ENCODE results near the gene PIP4P1. TPM values are rescaled to one million over a fixed set of nuclear protein-coding genes. Genes with fewer than 3 reads are reported as not detected.

Gene PIP4P1
- total and polyA plus RNA-seq, 8 donors, result 2.0 to 30.5 (median 22.4) TPM

- Histone ChIP-seq H3K4me3 (no peak overlapping the region), H3K27me3 (peaks cover 0 to 2% (median 0%) of the 10 kb centered on the region in 3 donors), H3K27ac (peak overlapping the region in 2 of 5 donors; percentile 28 to 50), H3K4me1 (peaks cover 1 to 40% (median 16%) of the 10 kb centered on the region in 4 donors), H3K9me3 (no peaks in the 10 kb centered on the region), H3K36me3 (no peaks in the 10 kb centered on the region)
- TF ChIP-seq EP300 (IDR thresholded peaks at IDR 0.05) (no peak), POLR2AphosphoS5 (IDR thresholded peaks at IDR 0.05) (peak in 1 of 3 donors; percentile 9)
- WGBS, 5 donors, result 35 to 72% (median 53%) methylated on average over 14 to 30 of the region's 30 CpGs
- DNase-seq, result peak in 1 of 2 donors; percentile 87
- intact Hi-C loops (cut with DNase I; ENCODE audit: low total_unique reads), result no loop called here
These were observed 31.2 kb downstream of the PIP4P1 start for GRCh38 chr14:20429801-20430669.

DNA sequence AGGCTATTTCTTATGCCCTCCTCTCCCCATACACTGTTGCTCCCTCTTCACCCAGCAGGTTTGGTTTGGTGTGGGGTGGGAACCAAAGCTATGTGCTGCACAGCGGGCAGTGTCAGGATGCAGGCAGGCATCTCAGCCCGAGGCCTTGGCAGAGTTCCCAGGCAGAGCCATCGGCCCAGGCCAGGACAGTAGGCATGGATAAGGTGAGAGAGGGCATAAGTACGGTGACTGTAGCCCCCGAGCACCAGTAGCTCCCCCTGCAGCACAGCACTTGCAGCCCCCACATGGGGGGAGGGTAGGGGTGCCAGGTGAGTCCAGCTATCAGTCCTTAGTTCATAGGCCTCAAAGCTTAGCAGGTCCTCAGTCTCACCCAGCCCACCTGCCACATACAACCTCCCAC, 32.4 kb downstream of the PIP4P1 start:
- TF ChIP-seq EP300 (IDR thresholded peaks at IDR 0.05), result no peak
- no peaks in the 10 kb centered on the region for H3K27me3 ChIP-seq
- H3K4me3 ChIP-seq, result no peak overlapping the region
- no peak for DNase-seq
- no peaks in the 10 kb centered on the region for H3K36me3 ChIP-seq
- H3K27ac ChIP-seq, result no peak overlapping the region
- WGBS, 5 donors, result 43 to 59% (median 50%) methylated on average over 5 of the region's 5 CpGs
- H3K9me3 ChIP-seq, result no peaks in the 10 kb centered on the region
- H3K4me1 ChIP-seq, result peaks cover 0 to 38% (median 14%) of the 10 kb centered on the region in 4 donors
- intact Hi-C loops (cut with DNase I; ENCODE audit: low total_unique reads), result no loop called here

DNA sequence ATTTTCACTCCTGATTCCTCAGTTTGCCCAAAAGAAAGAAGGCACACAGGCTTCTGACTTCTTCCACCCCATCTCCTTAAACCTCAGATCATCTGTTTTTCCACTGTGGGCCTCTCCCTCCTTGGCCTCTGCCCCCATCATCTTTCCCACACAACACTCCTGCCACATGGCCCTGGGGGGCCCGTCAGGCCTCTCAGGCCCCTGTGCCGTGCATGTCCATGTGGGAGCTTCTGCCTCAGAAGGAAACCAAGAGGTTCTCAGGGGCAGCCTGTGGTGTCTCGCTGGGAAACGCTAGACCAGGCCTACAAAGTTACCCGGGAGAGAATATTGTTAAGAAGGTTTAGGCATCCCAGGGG, 33.2 kb downstream of the PIP4P1 start:
- peaks cover 0 to 38% (median 14%) of the 10 kb centered on the region in 4 donors for H3K4me1 ChIP-seq
- intact Hi-C loops (cut with DNase I; ENCODE audit: low total_unique reads), result no loop called here
- DNase-seq, result no peak
- H3K9me3 ChIP-seq, result no peaks in the 10 kb centered on the region
- peak overlapping the region in 3 of 5 donors; percentile 3 to 38 (median 30) for H3K27ac ChIP-seq
- H3K4me3 ChIP-seq, result no peak overlapping the region
- no peaks in the 10 kb centered on the region for H3K27me3 ChIP-seq
- TF ChIP-seq, protein P1, sequence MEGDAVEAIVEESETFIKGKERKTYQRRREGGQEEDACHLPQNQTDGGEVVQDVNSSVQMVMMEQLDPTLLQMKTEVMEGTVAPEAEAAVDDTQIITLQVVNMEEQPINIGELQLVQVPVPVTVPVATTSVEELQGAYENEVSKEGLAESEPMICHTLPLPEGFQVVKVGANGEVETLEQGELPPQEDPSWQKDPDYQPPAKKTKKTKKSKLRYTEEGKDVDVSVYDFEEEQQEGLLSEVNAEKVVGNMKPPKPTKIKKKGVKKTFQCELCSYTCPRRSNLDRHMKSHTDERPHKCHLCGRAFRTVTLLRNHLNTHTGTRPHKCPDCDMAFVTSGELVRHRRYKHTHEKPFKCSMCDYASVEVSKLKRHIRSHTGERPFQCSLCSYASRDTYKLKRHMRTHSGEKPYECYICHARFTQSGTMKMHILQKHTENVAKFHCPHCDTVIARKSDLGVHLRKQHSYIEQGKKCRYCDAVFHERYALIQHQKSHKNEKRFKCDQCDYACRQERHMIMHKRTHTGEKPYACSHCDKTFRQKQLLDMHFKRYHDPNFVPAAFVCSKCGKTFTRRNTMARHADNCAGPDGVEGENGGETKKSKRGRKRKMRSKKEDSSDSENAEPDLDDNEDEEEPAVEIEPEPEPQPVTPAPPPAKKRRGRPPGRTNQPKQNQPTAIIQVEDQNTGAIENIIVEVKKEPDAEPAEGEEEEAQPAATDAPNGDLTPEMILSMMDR (IDR thresholded peaks at IDR 0.05), result no peak
- TF ChIP-seq POLR2AphosphoS5 (IDR thresholded peaks at IDR 0.05), result no peak
- TF ChIP-seq POLR2A (IDR thresholded peaks at IDR 0.05), result no peak
- no peak for TF ChIP-seq EP300 (IDR thresholded peaks at IDR 0.05)
- whole genome bisulfite sequencing, 5 donors, result 76 to 91% (median 87%) methylated on average over 5 of the region's 5 CpGs
- H3K36me3 ChIP-seq, result no peaks in the 10 kb centered on the region

GRCh38 chr14:20427231-20428009, 33.8 kb downstream of the PIP4P1 start:
- H3K36me3 ChIP-seq, result no peaks in the 10 kb centered on the region
- no peaks in the 10 kb centered on the region for H3K27me3 ChIP-seq
- peaks cover 0 to 38% (median 14%) of the 10 kb centered on the region in 4 donors for H3K4me1 ChIP-seq
- peak overlapping the region in 3 of 5 donors; percentile 18 to 61 (median 22) for H3K27ac ChIP-seq
- DNase-seq, result peak in 1 of 2 donors; percentile 50
- H3K9me3 ChIP-seq, result no peaks in the 10 kb centered on the region
- TF ChIP-seq POLR2AphosphoS5 (IDR thresholded peaks at IDR 0.05) (no peak), EP300 (IDR thresholded peaks at IDR 0.05) (no peak), POLR2A (IDR thresholded peaks at IDR 0.05) (no peak)
- TF ChIP-seq, protein P1 (IDR thresholded peaks at IDR 0.05), result no peak
- intact Hi-C loops (cut with DNase I; ENCODE audit: low total_unique reads), result no loop called here
- WGBS, 5 donors, result 52 to 71% (median 67%) methylated on average over 5 of the region's 5 CpGs
- H3K4me3 ChIP-seq, result no peak overlapping the region

- Histone ChIP-seq H3K27me3 (no peaks in the 10 kb centered on the region), H3K27ac (no peak overlapping the region), H3K9me3 (no peaks in the 10 kb centered on the region), H3K4me1 (peaks cover 0 to 28% (median 4%) of the 10 kb centered on the region in 4 donors), H3K4me3 (no peak overlapping the region), H3K36me3 (no peaks in the 10 kb centered on the region)
- WGBS, 5 donors, result 15 to 34% (median 18%) methylated on average over 2 of the region's 2 CpGs
- intact Hi-C loops (cut with DNase I; ENCODE audit: low total_unique reads), result no loop called here
- no peak for TF ChIP-seq POLR2AphosphoS5 (IDR thresholded peaks at IDR 0.05)
- TF ChIP-seq POLR2A (IDR thresholded peaks at IDR 0.05), result no peak
- TF ChIP-seq, protein P1 (IDR thresholded peaks at IDR 0.05), result no peak
- no peak for TF ChIP-seq EP300 (IDR thresholded peaks at IDR 0.05)
- DNase-seq, result no peak
These were observed 36.4 kb downstream of the PIP4P1 start for GRCh38 chr14:20424851-20425250.

Measured in stomach (tissue), 9 donors.